GM19043 (cell line): Measurements from ENCODE around the gene FFAR2.
"Not testable (repeated sequence)": the region's sequence is repeated elsewhere in the genome, so short reads cannot be mapped to it uniquely, and the experiment has no call there.

Source experiments
- ATAC-seq: cut with Tn5 transposase; IDR thresholded peaks from one replicate; pipeline ENCODE4 v1.9.1; 2021; ENCODE audit warnings: low read depth; ENCODE audit not compliant: unreplicated experiment

Gene FFAR2

DNA sequence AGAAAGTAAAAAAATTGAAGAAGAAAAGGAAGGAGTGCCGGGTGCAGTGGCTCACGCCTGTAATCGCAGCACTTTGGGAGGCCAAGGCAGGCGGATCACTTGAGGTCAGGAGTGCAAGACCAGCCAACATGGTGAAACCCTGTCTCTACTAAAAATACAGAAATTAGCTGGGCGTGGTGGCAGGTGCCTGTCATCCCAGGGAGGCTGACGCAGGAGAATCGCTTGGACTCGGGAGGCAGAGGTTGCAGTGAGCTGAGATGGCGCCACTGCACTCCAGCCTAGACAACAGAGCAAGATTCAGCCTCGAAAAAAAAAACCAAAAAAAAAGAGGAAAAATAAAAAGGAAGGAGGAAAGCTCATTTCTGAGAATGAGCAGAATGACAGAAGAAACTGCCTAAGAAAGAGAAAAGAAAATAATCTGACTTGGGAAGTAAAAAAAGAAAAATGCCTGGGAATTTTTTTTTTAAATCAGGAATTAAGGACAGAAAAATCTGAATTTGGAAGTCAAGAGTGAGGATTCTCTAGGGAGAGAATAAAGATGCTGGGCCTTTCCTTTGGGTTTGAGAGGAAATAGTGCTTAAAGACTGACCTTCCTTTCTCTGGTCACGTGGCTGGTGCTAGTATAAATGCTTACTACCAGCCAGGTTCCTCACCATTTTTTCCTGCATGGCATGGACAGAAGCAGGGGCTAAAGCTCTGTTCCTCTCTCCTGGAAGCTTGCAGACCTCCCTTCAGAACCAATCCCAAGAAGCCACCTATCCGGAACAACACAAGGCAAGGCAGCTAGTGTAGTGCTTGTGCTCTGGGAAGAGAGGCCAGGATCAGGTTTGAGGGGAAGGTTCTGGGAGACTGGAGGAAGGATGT is at the start of gene FFAR2:
Gene FFAR2 (plus strand): TSS at position 652 of the 864 bp plus-strand sequence. CDS start 1,458 bp downstream, outside the sequence.
- no peak for ATAC-seq

DNA sequence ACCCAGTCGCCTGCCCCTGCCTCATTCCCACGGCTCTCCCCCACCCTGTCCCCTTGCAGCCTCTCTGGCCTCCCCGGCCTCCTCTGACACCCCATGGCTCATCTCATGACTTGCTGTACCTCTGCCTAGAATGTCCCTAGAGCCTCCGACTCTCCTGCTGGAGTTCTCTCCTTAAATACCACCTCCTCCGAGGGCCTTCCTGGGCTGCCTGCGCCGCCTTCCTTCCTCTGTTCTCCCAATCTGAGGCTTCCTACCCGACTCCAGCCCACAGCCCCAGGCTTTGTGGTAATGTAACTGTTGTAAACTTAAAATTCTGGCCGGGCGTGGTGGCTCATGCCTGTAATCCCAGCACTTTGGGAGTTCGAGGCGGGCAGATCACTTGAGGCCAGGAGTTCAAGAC is 49.5 kb upstream of the FFAR2 start:
- ATAC-seq = no peak

DNA sequence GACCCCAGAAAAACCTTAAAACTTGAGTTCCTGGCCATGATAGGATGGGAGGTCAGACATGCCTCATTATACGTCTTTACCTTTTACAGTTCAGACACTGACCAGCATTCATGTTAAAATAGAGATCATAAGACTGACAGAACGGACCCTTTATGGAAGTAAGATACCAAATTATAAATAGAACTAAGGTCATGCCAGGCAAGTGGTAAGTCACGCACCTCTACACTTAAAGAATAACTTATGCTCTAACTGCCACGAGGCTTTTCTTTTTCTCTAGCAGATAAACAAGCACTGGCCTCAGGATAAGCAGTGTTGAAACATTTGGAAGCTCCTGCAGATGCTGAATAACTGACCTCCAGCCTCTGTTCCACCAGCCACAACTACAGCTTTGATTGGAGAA is 48.8 kb upstream of the FFAR2 start:
- no peak for ATAC-seq

DNA sequence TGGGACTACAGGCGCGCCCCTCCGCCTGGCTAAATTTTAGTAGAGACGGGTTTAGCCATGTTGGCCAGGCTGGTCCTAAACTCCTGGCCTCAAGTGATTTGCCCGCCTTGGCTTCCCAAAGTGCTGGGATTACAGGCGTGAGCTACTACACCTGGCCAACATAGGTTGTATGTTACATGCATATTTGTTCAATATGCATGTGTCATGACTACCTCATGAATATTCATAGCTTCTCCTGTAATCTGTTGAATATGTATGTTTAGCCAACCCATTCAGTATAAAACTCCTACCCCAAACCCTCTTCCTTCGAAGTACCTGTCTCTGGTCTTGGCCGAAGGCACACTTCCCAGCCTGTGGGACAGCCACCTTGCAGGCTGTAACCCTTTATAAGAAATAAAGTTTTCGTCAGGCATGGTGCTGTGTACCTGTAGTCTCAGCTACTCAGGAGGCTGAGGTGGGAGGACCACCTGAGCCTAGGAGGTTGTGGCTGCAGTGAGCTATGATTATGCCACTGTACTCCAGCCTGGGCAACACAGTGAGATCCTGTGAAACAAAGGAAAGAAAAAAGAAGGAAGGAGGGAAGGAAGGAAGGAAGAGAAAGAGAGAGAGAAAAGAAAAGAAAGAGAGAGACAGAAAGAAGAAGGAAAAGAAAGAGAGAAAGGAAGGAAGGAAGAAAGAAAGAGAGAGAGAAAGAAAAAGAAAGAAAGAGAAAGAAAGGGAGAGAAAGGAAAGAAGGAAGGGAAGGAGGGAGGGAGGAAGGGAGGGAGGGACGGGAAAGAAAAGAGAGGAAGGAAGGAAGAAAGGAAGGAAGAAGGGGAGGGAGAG is 47.9 kb upstream of the FFAR2 start:
- ATAC-seq = no peak

DNA sequence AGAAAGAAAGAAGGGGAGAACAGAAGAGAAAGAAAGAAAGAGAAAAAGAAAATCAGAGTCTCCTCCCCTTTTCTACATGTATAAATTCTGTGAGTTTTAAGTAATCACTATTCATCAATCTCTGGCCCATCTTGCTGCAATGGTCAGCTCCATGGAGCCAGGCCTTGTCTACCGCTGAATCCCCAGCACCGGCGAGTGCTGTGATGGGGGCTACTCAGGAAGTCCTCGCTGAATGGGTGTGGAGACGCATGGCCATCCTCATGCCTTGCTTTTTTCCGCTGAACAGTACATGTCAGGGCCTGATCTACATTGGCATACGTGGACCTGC is 47.3 kb upstream of the FFAR2 start:
- ATAC-seq = no peak

DNA sequence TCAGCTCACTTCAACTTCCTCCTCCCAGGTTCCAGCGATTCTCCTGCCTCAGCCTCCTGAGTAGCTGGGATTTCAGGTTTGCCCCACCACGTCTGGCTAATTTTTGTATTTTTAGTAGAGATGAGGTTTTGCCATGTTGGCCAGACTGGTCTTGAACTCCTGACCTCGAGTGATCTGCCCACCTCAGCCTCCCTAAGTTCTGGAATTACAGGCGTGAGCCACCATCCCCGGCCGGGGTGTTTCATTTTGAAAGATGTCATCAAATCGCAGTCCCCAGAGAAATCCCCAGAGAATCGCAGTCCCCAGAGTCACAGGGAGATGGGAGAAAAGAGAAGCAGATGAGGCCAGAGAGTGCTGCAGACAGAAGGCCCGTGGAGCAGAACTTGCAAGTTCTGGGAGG is 46.6 kb upstream of the FFAR2 start:
- not testable (repeated sequence) for ATAC-seq

DNA sequence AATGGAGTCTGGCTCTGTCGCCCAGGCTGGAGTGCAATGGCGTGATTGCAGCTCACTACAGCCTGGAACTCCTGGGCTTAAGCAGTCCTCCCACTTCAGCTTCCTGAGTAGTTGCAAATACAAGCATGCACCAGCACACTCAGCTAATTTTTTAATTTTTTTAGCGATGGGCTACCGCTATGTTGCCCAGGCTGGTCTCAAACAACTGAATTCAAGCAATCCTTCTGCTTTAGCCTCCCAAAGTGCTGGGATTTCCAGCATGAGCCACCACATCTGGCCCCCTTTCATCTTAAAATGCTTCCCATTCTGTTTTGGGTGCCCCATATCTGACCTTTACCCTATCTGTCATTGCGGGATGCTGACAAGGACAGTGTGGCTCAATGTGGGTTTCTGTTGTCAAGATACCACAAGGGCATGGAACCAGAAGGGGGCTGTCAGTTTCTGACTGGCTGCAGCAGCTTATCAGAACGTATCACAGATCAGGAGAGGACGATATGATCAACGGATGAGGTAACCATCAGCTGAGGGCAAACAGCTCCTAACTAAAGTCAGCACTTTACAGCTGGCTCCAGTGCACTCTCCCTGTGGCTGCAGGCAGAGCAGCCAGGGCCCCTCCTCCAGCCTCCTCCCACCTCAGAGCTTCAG is 44.8 kb upstream of the FFAR2 start:
- no peak for ATAC-seq

DNA sequence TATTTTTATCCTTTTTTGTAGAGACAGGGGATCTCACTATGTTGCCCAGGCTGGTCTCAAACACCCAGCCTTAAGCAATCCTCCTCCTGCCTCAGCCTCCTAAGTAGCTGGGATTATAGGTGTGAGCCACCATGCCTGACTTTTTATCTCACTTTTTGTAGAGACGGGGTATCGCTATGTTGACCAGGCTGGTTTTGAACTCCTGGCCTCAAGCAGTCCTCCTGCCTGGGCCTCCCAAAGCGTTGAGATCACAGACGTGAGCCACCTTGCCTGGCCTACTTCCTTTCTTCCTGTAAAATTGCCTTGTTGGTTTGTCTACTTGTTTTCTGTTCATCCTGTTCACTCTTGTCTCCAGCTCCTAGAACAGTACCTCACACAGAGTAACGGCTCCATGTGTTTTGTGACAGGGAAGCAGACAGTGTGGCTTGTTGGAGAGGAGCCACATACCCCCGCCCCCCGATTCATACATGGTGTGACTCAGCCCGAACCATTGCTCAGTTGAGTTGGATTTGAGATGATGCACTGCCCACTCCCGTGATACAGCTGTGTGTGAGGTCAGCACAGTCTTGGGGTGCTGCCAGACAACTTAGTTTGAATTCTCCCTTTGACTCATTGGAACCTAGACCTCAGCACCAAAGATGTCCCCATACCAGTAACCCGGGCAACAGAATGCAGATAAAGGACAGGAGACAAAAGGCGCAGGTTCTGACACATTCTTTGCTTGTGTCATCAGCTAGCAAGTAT is 43.0 kb upstream of the FFAR2 start:
- no peak for ATAC-seq

DNA sequence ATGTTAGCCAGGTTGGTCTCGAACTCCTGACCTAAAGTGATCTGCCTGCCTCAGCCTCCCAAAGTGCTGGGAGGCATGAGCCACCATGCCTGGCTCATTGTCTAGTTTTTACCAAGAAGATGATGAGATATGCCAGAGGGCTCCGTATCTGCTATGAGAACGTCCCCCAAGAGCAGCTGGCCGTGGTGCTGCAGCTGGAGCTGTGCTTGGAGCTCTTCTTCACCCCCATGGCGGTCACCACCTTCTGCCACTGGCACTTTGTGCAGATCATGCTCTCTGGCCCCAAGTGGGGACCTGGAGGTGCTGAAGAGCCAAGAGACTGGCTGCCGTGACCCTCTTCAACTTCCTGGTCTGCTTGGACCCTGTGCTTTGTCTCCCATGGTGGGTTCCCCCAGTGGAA is 40.4 kb upstream of the FFAR2 start:
- ATAC-seq = no peak

DNA sequence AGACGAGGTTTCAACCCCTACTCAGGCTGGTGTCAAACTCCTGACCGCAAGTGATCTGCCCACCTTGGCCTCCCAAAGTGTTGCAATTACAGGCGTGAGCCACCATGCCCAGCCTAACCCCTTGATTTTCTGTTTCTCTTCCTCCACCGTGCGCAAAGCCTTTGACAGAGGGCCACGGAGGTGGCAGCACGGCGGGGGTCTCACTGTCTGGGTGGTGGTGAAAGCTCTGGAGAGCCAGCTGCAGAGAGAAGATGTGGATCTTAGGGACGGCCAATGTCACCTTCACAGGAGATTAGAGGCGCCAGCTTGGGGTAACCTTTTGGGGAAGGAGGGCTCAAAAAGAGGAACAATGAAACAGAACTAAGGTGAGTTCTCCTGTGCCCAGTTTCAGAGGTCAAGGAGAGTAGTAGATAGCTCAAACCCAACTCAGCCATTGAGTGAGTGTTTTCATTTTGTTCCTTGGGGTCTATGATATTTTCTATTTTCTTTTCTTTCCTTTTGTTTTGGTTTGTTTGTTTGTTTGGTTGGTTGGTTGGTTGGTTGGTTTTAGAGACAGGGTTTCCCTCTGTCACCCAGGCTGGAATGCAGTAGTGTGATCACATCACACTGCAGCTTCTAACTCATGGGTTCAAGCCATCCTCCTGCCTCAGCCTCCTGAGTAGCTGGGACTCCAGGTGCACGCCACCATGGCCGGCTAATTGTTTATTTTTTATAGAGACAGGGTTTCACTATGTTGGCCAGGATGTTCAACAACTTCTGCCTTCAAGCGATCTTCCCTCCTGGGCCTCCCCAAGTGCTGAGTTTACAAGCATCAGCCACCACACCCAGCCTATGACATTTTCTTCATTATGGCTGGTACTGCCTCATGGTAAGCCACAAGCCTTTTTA is 39.5 kb upstream of the FFAR2 start:
- peak; percentile 65 for ATAC-seq

DNA sequence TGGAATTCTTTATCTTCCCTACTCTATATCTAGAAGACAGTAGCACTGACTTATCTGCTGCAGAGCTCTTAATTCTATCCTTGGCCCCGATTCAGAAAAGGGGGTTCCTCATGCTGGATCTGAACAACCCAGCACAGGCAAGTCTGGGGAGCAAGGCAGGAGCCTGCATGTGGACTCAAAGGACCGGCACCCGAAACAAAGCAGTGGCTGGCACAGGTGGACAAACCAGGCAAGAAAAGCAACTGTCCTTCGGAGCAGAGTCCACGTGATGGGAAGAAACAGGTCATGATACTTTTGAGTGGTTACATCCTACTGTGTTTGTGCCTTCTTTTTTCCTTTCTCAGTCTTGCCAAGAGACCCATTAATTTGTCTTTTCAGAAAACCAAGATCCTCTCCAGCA is 38.9 kb upstream of the FFAR2 start:
- no peak for ATAC-seq

DNA sequence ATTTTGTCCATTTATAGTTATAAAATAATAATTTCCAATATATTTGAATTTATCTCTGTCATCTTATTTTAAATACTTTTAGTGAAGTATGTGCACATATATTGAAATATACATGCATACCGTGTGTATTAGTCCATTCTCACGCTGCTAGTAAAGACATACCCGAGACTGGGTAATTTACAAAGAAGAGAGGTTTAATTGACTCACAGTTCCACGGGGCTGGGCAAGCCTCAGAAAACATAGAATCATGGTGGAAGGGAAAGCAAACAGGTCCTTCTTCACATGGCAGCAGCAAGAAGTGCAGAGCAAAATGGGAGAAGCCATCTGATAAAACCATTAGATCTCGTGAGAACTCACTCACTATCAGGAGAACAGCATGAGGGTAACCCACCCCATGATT is 37.6 kb upstream of the FFAR2 start:
- no peak for ATAC-seq

DNA sequence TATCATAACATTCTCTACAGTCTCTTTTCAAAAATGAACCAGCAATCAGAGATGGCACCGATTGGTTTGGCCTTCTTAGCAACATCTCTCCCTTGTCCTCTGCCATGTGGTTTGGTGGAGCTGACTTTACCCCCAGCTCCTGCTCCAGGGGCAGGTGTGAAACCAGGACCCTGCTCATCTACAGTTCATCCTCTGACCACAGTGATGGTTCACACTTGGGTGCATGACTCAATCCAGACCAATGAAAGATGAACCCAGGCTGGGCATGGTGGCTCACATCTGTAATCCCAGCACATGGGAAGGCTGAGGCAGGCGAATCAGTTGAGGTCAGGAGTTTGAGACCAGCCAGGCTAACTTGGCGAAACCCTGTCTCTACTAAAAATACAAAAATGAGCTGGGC is 33.6 kb upstream of the FFAR2 start:
- ATAC-seq = no peak

DNA sequence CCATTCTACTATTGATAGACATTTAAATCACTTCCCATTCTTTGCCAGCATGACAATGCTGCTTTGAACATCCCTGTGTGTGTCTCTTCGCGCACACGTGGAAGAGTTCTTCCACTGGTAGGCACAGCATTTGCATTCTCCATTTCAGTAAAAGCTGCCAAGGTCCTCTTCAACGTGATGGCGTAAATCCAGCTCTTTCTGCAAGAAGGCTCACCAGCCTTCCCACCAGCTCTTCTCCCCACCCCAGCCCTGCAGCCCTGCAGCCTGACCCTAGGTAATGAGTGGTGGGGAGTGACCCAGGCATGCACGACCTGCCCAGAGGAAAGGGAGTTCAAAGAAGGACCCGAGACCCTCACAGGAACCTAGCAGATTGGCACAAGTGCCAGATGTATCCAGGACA is 31.7 kb upstream of the FFAR2 start:
- no peak for ATAC-seq

DNA sequence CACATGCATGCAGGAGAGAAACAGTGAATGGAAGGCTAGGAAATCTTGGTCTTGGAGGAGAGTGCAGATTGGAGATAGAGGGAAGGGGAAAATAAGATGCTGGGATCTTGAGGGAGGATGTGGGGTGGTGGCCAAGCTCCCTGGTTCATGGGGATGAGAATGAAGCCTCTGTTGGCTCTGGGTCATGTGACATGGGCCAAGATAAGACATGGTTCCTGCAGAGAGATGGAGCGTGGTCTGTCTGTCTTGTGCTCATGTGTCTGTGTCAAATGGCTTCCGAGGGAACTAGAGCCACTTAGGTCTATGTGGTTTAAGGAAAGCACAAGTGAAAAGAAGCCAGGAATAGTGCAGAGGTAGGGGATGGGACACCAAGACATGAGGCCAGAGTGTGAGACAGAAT is 30.8 kb upstream of the FFAR2 start:
- no peak for ATAC-seq

DNA sequence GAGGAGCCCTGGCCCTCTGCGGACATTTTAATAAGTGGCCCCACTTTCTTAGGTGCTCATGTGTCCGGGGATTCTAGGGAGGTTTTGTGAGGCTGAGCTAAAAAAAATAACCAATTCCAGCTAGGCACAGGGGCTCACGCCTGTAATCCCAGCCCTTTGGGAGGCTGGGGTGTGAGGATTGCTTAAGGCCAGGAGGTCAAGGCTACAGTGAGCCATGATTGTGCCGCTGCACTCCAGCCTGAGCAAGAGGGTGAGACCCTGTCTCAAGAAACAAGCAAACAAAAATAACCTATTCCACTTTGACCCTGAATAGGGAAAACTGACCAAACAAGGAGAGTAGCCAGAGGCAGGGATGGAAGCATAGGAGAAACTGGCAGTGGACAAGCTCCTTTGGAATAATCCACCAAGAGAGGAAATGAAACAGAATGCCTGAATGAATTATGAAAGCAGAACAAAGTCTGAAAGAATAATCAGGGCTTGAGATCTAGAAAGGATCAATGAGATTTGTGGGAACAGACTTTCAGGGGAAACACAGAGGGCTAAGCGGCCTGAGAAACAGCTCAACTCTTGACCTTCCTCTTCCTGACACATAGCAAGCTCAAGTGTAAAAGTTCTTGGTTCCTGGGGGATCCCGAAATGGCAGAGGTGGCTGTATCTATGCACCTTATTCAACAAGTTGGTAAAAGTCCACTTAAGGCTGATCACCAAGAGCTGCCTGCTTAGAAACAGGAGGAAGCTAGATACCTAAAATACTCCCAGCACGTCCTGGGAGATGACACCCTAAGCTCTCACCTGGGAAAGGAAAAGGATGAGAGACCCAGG is 30.1 kb upstream of the FFAR2 start:
- ATAC-seq = no peak

DNA sequence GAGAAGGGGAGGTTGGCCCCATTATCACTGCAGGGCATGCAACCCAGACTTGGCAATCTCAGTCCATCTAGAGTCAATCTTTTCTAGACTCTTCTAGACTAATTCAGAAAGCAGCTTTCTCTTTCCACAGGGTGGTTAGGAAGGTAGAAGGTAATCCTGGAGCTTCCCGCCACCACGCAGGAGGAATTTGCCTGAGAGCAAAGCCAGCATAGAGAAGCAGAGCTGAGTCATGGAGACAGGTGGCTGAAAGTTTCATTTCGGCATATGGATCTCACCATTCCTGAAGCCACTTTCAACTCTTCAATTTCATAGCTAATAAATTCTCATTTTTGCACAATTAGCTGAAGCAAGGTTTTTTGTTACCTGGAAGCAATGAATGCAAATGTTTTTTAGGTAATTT is 29.0 kb upstream of the FFAR2 start:
- ATAC-seq = no peak

DNA sequence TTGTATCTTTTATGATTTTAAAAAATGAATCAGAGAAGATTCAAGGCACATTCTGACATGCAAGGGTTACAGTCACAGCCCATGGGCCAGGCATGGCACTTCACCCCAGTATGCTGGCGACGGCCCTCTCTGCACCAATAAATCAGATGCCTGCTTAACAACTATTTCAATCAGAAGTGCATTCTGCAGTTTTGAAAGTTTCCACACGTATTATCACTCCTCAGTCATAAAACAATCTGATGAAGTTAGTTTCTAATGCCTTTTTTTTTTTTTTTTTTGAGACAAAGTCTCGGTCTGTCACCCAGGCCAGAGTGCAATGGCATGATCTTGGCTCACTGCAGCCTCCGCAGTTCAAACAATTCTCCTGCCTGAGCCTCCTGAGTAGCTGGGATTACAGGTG is 28.3 kb upstream of the FFAR2 start:
- ATAC-seq = no peak

DNA sequence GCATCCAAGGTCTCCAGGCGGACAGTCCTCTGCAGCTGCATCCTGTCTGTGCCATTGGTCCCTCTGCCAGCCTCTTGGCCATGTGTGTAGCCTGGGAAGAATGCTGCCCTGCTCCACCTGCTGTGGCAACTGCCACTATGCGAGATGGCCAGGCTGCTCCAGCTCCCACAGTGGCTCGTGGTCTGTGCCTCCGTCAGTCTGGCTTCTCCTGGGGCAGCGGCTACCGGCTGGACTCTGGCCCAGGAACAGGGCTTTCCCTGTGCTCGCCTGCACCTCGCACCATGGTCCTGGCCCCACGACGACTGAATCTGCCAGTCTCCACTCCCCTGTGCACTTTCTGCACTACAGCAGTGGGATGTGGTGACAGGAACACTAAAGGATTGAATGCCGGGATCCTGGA is 26.7 kb upstream of the FFAR2 start:
- ATAC-seq = no peak
